ENCODE results near the gene CTNND2. TPM values are rescaled to one million over a fixed set of nuclear protein-coding genes. Genes with fewer than 3 reads are reported as not detected.

The CTNND2 gene
- total RNA-seq, 2 donors from 2014 or later, result not detected

DNA sequence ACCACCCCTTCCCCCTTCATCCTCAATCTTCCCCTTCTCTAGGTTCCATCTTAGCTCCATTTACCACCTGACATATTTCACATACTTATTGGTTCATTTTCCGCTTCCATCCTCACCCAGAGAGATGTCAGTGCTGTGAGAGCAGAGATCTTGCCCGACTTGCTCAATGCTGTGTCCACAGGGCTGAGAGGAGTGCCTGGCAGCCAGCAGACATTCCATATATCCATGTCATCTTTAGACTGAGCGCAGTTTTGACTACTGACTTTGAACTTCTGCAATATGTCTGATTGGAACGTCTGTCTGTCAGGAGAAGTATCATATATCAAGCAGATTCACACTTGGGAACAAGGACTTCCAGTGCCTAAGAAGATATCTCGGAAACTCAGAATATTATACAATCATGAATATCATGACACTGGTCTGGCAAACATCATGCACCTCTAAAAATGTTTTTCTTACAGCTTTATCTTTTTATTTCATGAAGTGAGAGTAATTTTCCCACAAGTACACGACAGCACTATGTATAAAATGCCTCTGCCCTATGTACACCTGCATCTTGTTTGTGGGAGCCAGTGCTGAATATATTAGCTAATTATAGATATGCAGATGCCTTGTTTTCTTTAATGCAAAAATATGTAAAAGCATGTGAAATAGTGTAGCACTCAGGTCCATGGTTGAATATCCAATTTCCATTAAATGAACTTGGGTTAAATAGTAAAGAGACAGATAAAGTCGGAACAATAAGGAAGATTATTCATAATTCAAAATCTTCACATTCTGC, 689.2 kb downstream of the CTNND2 start:
- Mint-ChIP-seq H3K27ac (no peak overlapping the region), H3K36me3 (ENCODE audit: insufficient read depth in 2 of 2) (no peaks in the 10 kb centered on the region), H3K4me3 (no peak overlapping the region), H3K27me3 (ENCODE audit: low read depth) (peaks cover 5% of the 10 kb centered on the region), H3K9me3 (peaks cover 0 to 6% of the 10 kb centered on the region in 2 donors), H3K4me1 (ENCODE audit: low read depth) (no peaks in the 10 kb centered on the region)
- DNase-seq, result no peak
- no peak for ATAC-seq (replicated peaks in 1 of 2)

DNA sequence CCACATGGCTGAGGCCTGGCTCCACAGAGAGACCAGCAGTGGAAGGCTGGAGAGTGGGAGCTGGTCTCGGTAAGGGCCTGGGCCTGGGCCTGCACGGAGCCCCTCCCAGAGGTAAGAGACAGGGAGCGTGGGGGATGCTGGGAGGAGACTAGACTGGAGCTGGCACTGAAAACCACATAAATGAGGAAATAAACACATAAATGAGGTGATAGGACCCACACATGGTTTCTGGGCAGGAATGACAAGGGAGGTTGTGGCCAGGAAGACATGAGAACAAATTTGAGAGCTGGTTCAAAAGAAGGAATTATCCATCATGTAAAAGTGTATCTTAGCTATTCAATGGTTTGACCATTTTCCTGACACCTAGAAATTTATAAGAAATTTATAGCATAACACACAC, 691.5 kb downstream of the CTNND2 start:
- ATAC-seq (replicated peaks in 1 of 2) (no peak), DNase-seq (no peak)
- no peaks in the 10 kb centered on the region for H3K36me3 Mint-ChIP-seq (ENCODE audit: insufficient read depth in 2 of 2)
- H3K27ac Mint-ChIP-seq, result no peak overlapping the region
- peaks cover 5% of the 10 kb centered on the region for H3K27me3 Mint-ChIP-seq (ENCODE audit: low read depth)
- H3K4me1 Mint-ChIP-seq (ENCODE audit: low read depth), result no peaks in the 10 kb centered on the region
- peaks cover 0 to 3% of the 10 kb centered on the region in 2 donors for H3K9me3 Mint-ChIP-seq
- no peak overlapping the region for H3K4me3 Mint-ChIP-seq

DNA sequence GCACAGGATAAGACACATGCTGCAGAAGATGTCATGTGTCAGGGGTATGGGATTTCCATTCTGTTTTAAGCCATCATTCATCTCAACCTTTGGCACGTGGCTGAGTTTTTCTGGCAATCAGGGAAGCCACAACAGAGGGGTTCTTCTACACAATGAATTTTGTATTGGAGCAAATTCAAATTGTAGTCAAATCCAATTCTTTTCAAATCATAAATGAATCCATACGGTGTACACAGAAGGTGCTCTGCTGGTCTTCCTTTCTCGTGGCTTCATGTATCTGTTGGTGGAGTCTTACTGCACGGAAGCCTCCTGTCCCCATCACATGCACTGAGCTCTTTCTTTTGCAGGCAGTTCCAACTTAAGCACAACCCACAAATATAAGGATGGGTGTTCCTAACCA, 706.5 kb downstream of the CTNND2 start:
- no peak overlapping the region for H3K4me3 Mint-ChIP-seq
- H3K27ac Mint-ChIP-seq, result no peak overlapping the region
- no peak for DNase-seq
- ATAC-seq (replicated peaks in 1 of 2), result no peak
- H3K27me3 Mint-ChIP-seq (ENCODE audit: low read depth), result no peaks in the 10 kb centered on the region
- no peaks in the 10 kb centered on the region for H3K9me3 Mint-ChIP-seq
- H3K36me3 Mint-ChIP-seq (ENCODE audit: insufficient read depth in 2 of 2), result no peaks in the 10 kb centered on the region
- H3K4me1 Mint-ChIP-seq (ENCODE audit: low read depth), result no peaks in the 10 kb centered on the region

DNA sequence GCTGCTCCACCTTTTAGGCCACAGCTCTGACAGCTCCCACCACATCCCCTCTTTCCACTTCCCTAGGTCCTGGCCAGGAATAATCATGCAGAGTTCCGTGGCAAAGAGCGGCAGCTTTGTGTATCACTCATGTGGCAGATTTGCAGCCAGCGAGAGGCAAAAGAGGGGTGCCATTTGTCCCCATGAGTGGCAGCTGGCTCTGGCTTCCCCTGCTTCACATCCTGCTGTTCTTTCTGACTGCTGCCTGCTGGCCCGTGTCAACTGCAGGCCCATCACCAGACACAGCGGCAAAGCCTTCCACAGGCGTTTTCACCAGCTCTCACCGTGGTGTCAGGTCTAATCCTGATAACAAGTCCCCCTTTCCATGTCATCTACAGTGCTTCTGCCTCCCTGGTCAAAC, 712.6 kb downstream of the CTNND2 start:
- H3K4me1 Mint-ChIP-seq (ENCODE audit: low read depth), result no peaks in the 10 kb centered on the region
- H3K27ac Mint-ChIP-seq, result no peak overlapping the region
- H3K27me3 Mint-ChIP-seq (ENCODE audit: low read depth), result no peaks in the 10 kb centered on the region
- no peaks in the 10 kb centered on the region for H3K36me3 Mint-ChIP-seq (ENCODE audit: insufficient read depth in 2 of 2)
- peaks cover 0 to 1% of the 10 kb centered on the region in 2 donors for H3K9me3 Mint-ChIP-seq
- DNase-seq (no peak), ATAC-seq (replicated peaks in 1 of 2) (no peak)
- no peak overlapping the region for H3K4me3 Mint-ChIP-seq

DNA sequence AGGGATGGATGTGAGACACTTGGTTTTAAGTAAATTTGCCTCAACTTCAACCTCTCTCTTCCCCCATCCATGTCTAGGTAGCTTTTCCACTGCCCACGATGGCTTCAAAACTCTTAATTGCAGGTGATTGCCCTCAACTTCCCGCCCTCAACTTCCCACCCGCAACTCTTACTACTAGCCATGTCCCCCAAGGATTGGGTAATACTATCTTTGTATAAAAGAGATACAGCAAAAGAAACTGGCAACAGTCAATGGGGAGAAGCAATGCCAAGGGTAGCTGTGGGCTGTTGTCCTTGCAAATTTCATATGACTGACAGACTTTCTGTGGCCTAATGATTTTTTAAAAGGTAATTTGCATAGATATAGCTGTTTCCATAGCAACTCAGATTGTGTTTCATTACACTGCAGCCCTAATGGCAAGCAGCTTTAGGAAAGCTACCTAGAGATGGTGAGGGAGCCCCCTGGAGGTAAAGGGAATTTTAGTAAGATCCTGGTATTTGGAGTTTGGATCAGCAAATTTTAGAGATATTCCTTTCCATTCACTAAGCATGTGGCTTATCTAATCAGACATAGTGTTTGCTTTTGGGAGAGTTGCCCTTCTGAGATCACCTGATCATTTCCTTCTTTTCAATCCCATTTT, 721.7 kb downstream of the CTNND2 start:
- Mint-ChIP-seq H3K27me3 (ENCODE audit: low read depth) (peaks cover 12% of the 10 kb centered on the region), H3K36me3 (ENCODE audit: insufficient read depth in 2 of 2) (no peaks in the 10 kb centered on the region), H3K4me3 (no peak overlapping the region), H3K27ac (no peak overlapping the region), H3K9me3 (peaks cover 0 to 2% of the 10 kb centered on the region in 2 donors), H3K4me1 (ENCODE audit: low read depth) (peaks cover 6% of the 10 kb centered on the region)
- ATAC-seq (replicated peaks in 1 of 2), result no peak
- DNase-seq, result no peak

DNA sequence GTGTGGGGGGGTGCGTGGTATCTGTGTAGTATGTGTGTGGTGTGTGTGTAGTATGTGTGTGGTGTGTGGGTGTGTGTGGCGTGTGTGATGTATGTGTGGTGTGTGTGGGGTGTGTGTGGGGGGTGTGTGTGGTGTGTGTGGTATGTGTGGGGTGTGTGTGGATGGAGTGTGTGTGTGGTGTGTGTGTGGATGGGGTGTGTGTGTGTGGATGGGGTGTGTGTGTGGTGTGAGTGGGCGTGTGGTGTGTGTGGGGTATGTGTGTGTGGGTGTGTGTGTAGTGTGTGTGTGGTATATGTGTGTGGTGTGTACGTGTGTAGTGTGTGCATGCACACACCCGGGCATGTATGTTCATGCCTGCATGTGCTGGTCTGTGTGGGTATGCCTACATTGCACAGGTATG, 722.3 kb downstream of the CTNND2 start:
- peaks cover 6% of the 10 kb centered on the region for H3K4me1 Mint-ChIP-seq (ENCODE audit: low read depth)
- H3K36me3 Mint-ChIP-seq (ENCODE audit: insufficient read depth in 2 of 2), result no peaks in the 10 kb centered on the region
- no peak overlapping the region for H3K4me3 Mint-ChIP-seq
- ATAC-seq (replicated peaks in 1 of 2) (no peak), DNase-seq (no peak)
- no peak overlapping the region for H3K27ac Mint-ChIP-seq
- peaks cover 0 to 2% of the 10 kb centered on the region in 2 donors for H3K9me3 Mint-ChIP-seq
- peaks cover 12% of the 10 kb centered on the region for H3K27me3 Mint-ChIP-seq (ENCODE audit: low read depth)

DNA sequence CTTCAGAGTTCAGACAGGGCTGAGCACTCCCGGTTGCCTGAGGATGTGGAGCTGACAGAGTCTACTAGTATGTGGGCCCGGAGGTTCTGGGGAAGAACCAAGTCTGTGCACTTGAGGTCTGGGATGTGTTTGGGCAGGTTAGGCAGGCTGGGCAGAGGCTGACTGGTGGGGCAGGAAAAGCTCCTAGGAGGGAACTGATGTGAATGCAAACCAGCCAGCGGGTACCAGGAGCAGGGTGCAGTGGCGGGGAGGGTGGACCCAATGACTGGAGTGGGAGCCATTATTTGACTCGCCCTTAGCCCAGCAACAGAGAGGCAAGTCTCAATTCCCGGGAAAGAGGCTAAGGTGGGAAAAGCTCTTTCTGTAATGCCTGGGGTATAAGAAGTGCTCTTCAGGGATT, 723.4 kb downstream of the CTNND2 start:
- Mint-ChIP-seq H3K9me3 (peaks cover 0 to 2% of the 10 kb centered on the region in 2 donors), H3K36me3 (ENCODE audit: insufficient read depth in 2 of 2) (no peaks in the 10 kb centered on the region), H3K4me3 (no peak overlapping the region), H3K27ac (no peak overlapping the region), H3K27me3 (ENCODE audit: low read depth) (peaks cover 10% of the 10 kb centered on the region), H3K4me1 (ENCODE audit: low read depth) (peaks cover 6% of the 10 kb centered on the region)
- DNase-seq (no peak), ATAC-seq (replicated peaks in 1 of 2) (no peak)

DNA sequence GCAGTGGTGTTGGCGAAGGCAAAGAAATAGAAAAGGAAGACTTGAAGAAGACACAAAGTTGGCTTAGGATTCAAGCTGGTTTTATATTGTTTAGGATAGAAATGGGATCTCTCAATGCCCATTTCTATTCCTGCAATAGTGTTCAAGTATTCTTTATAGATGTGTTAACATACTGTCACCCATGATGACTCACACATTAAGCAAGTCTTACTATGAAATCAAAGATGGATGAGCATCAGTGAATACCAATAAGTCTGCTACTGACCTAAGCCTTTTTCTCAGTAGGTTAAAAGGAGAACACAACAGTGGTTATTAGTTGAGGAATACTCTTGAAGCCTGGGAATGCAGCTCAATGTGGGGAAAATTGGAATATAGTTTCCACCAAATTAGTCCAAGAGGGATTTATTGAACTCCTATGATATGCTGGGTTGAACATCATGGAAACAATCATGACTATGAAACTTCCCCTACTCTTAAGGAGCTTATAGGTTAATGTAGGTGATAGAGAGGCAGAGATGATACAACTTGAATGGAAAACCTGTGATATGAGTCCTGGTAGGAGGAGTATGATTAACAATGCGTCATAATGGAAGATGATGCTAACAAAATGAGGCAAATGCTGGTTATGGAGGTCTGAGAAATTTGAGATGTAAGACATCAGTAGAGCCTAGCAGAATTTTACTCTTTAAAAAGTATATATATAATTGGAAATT, 726.1 kb downstream of the CTNND2 start:
- no peaks in the 10 kb centered on the region for H3K36me3 Mint-ChIP-seq (ENCODE audit: insufficient read depth in 2 of 2)
- no peak for DNase-seq
- peaks cover 11% of the 10 kb centered on the region for H3K27me3 Mint-ChIP-seq (ENCODE audit: low read depth)
- peaks cover 6% of the 10 kb centered on the region for H3K4me1 Mint-ChIP-seq (ENCODE audit: low read depth)
- no peak overlapping the region for H3K27ac Mint-ChIP-seq
- peak; percentile 70 to 73 for ATAC-seq (replicated peaks in 1 of 2)
- peaks cover 0 to 2% of the 10 kb centered on the region in 2 donors for H3K9me3 Mint-ChIP-seq
- no peak overlapping the region for H3K4me3 Mint-ChIP-seq

DNA sequence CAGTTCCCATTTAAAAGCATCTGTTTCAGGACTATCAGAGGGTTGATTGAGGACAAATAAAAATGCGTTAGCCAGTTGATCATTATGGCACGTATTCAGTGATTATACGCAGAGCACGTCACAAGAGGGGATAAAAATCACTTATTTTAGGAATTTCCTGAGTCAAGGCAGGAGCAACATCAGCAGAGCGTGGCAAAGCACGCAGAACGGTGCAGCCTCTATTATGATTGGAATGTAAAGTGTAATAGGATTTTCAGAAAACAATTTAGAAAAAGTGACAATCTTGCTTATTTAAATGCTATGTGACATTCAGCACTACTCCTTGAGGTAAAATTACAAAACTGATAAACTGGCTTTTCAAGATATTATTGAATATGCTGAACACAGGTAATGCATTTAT, 729.7 kb downstream of the CTNND2 start:
- peaks cover 28% of the 10 kb centered on the region for H3K27me3 Mint-ChIP-seq (ENCODE audit: low read depth)
- no peak for DNase-seq
- no peak for ATAC-seq (replicated peaks in 1 of 2)
- H3K27ac Mint-ChIP-seq, result no peak overlapping the region
- H3K36me3 Mint-ChIP-seq (ENCODE audit: insufficient read depth in 2 of 2), result no peaks in the 10 kb centered on the region
- no peaks in the 10 kb centered on the region for H3K9me3 Mint-ChIP-seq
- no peak overlapping the region for H3K4me3 Mint-ChIP-seq
- H3K4me1 Mint-ChIP-seq (ENCODE audit: low read depth), result peaks cover 13% of the 10 kb centered on the region

DNA sequence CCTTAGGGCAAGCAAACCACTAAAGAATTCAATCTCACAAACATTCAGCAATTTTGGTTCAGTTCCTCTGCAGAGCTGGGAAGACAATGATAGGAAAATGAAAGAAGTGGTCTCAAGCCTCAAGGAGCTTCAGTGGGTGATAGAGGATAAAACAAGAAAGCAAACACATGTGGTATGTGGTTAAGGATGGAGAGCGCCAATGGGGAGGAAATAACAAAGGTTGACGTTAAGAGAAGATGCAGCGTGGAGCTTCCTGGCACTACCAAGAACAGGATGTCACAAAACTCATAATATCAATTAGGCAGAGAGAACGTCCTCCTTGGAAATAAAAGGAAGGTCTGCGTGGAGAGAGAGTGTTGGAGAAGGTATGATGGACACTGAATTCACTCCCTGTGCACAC, 731.8 kb downstream of the CTNND2 start:
- no peak overlapping the region for H3K4me3 Mint-ChIP-seq
- peaks cover 7% of the 10 kb centered on the region for H3K4me1 Mint-ChIP-seq (ENCODE audit: low read depth)
- DNase-seq (no peak), ATAC-seq (replicated peaks in 1 of 2) (no peak)
- H3K27me3 Mint-ChIP-seq (ENCODE audit: low read depth), result peaks cover 34% of the 10 kb centered on the region
- H3K36me3 Mint-ChIP-seq (ENCODE audit: insufficient read depth in 2 of 2), result no peaks in the 10 kb centered on the region
- no peak overlapping the region for H3K27ac Mint-ChIP-seq
- no peaks in the 10 kb centered on the region for H3K9me3 Mint-ChIP-seq

DNA sequence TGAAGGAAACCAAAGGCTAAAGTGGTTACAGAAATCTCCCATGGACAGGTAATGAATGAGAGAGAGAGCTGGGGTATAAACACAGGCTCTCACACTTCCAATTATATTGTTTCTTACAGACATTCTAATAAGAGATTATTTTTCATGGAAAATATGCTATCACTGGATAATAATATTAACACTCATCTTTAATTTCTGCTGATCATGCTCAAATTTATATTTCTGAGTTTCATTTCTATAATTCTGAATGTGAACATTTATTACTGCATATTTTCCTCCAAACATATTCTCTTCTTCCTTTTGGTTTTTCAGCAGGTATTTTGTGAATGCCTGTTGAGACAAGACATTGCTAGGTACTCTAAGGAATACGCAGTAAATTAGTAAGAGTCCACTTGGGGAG, 733.0 kb downstream of the CTNND2 start:
- no peak overlapping the region for H3K27ac Mint-ChIP-seq
- DNase-seq, result no peak
- H3K36me3 Mint-ChIP-seq (ENCODE audit: insufficient read depth in 2 of 2), result no peaks in the 10 kb centered on the region
- H3K9me3 Mint-ChIP-seq, result no peaks in the 10 kb centered on the region
- ATAC-seq (replicated peaks in 1 of 2), result no peak
- peaks cover 7% of the 10 kb centered on the region for H3K4me1 Mint-ChIP-seq (ENCODE audit: low read depth)
- peaks cover 34% of the 10 kb centered on the region for H3K27me3 Mint-ChIP-seq (ENCODE audit: low read depth)
- H3K4me3 Mint-ChIP-seq, result no peak overlapping the region

DNA sequence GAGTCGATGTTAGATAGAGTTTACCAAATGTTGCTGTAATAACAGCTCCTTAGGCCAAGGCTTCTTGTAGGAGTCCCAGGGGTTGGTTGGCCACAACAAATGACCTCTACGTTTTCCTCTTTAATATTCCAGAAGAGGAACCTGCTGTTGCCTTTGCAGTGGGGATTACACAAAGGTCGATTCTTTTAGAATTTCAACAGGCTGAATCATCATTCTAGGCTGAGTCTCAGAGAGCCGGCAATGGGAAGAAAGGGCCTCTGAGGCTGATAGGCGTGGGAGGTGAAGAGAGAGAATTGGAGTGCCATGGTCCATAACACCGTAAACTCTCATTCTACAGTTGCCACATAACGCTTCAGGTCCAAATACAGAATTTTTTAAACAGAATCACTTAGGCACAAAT, 737.3 kb downstream of the CTNND2 start:
- Mint-ChIP-seq H3K27ac (no peak overlapping the region), H3K36me3 (ENCODE audit: insufficient read depth in 2 of 2) (no peaks in the 10 kb centered on the region), H3K27me3 (ENCODE audit: low read depth) (peaks cover 30% of the 10 kb centered on the region), H3K4me1 (ENCODE audit: low read depth) (no peaks in the 10 kb centered on the region), H3K4me3 (no peak overlapping the region), H3K9me3 (no peaks in the 10 kb centered on the region)
- DNase-seq (no peak), ATAC-seq (replicated peaks in 1 of 2) (no peak)

DNA sequence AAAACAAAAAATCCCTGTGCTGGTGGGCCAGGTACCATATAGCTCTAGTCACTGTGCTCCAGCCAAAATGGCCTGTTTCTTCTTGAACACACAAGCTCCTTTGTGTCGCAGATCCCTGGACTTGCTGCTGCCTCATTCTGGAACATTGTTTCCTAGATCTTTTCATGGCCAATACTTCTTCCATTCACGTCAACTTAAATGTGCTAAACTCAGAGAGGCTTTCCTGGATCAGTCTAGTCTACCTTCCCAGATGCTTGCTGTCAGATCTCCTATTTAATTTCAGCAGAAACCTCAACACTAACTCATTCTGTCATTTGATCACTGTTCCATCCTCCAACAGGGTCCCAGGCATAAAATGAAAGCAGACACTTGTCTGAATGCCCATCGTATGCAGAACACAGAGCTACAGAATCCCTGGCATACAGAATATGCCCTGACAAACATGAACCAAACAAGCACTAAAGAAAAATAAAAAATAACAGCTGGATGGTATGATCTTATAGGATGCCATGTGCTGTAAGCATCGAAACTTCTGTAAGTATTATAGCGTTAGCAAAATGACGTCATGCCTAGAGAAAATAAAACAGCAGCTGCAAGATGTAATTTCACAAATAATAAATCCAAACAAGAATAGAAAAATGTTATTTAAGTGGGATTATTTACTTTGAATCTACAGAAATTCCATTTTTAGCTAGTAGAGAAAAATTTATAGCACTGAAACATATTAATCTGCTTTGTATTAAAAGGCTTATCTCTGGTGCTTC, 739.5 kb downstream of the CTNND2 start:
- H3K4me3 Mint-ChIP-seq, result no peak overlapping the region
- H3K36me3 Mint-ChIP-seq (ENCODE audit: insufficient read depth in 2 of 2), result no peaks in the 10 kb centered on the region
- peaks cover 25% of the 10 kb centered on the region for H3K27me3 Mint-ChIP-seq (ENCODE audit: low read depth)
- DNase-seq (no peak), ATAC-seq (replicated peaks in 1 of 2) (no peak)
- H3K9me3 Mint-ChIP-seq, result no peaks in the 10 kb centered on the region
- H3K4me1 Mint-ChIP-seq (ENCODE audit: low read depth), result no peaks in the 10 kb centered on the region
- no peak overlapping the region for H3K27ac Mint-ChIP-seq

All from activated T-cell treated with anti-CD3 and anti-CD28 coated beads, Interleukin-2, amount 50 U/mL, for 72 hours (primary cell).